HEK293T (cell line): Measurements from ENCODE around the gene HAO2.

Experiments
- ARNT ChIP-seq: fragments of 450-650 bp; IDR thresholded peaks from 2 replicates; pipeline ENCODE4 v1.6.1; 2017; ENCODE audit warnings: mild to moderate bottlenecking
- BHLHE40 ChIP-seq: fragments of 450-650 bp; IDR thresholded peaks from 2 replicates; pipeline ENCODE4 v1.6.1; 2016; ENCODE audit warnings: mild to moderate bottlenecking, moderate library complexity, borderline replicate concordance
- ELF4 ChIP-seq: fragments of 450-650 bp; IDR thresholded peaks from 2 replicates; pipeline ENCODE4 v1.6.1; 2017; ENCODE audit warnings: antibody characterized with exemption
- FOXK2 ChIP-seq: fragments of 450-650 bp; IDR thresholded peaks from 2 replicates; pipeline ENCODE4 v1.6.1; 2016; ENCODE audit warnings: mild to moderate bottlenecking
- FOXM1 ChIP-seq: fragments of 450-650 bp; IDR thresholded peaks from 2 replicates; pipeline ENCODE4 v1.6.1; 2017; ENCODE audit warnings: mild to moderate bottlenecking, borderline replicate concordance
- HDGF ChIP-seq: fragments of 450-650 bp; IDR thresholded peaks from 2 replicates; pipeline ENCODE4 v1.6.1; 2017; ENCODE audit warnings: antibody characterized with exemption, borderline replicate concordance
- L3MBTL2 ChIP-seq: fragments of 450-650 bp; conservative IDR thresholded peaks from 2 replicates; pipeline ENCODE4 v1.6.1; 2016; ENCODE audit warnings: mild to moderate bottlenecking
- LEF1 ChIP-seq: fragments of 450-650 bp; IDR thresholded peaks from 2 replicates; pipeline ENCODE4 v1.6.1; 2017; ENCODE audit warnings: mild to moderate bottlenecking, borderline replicate concordance
- NFRKB ChIP-seq: fragments of 450-650 bp; IDR thresholded peaks from 2 replicates; pipeline ENCODE4 v1.6.1; 2016; ENCODE audit warnings: mild to moderate bottlenecking, moderate library complexity
- PKNOX1 ChIP-seq: fragments of 450-650 bp; IDR thresholded peaks from 2 replicates; pipeline ENCODE4 v1.6.1; 2016
- SP1 ChIP-seq: fragments of 450-650 bp; IDR thresholded peaks from 2 replicates; pipeline ENCODE4 v1.6.1; 2017
- SUZ12 ChIP-seq: fragments of 450-650 bp; IDR thresholded peaks from 2 replicates; pipeline ENCODE4 v1.6.1; 2016; ENCODE audit warnings: mild to moderate bottlenecking
- TARDBP ChIP-seq: fragments of 450-650 bp; IDR thresholded peaks from 2 replicates; pipeline ENCODE4 v1.6.1; 2016

GRCh38 chr1:119364640-119365039 is 3.9 kb upstream of the HAO2 start:
- TF ChIP-seq L3MBTL2, result no peak
- no peak for TF ChIP-seq SP1
- no peak for TF ChIP-seq FOXK2
- no peak for TF ChIP-seq LEF1
- TF ChIP-seq ELF4, result no peak
- no peak for TF ChIP-seq PKNOX1
- no peak for TF ChIP-seq TARDBP
- TF ChIP-seq SUZ12, result no peak
- no peak for TF ChIP-seq NFRKB
- no peak for TF ChIP-seq HDGF
- no peak for TF ChIP-seq FOXM1
- TF ChIP-seq BHLHE40, result no peak
- TF ChIP-seq ARNT, result no peak
